Measurements from ENCODE around the gene HS6ST3. TPM values are rescaled to one million over a fixed set of nuclear protein-coding genes. Genes with fewer than 3 reads are reported as not detected.

Gene HS6ST3
- total and polyA plus RNA-seq, 2 donors (not counting 3 experiments of a cell fraction or from before 2014, with no cell fraction given): 0.03 to 0.15 TPM

DNA sequence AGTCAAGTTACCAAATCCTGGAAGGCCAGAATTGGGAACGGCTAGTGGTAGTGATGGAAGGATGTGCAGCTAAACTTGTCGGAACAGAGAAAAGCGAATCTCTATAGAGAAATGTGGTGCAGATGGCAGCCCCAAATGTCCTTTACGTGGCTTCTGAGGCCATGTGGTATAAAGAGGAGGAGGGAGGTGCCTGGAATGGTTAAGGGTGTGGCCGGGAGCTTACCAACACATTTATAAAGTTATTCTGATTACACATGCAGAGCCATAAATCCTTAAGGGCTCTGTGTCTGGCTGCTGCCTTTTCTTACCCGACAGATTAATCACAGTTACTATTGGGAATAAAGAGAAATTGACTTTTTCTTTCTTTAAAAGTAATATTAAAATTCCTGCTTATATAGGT is 714.3 kb downstream of the HS6ST3 start:
- dilution Hi-C loops (cut with MboI; ENCODE audit: extremely low pct_ligation_motif_present, low sequenced_read_pairs) (no loop called here), intact Hi-C loops (cut with micrococcal nuclease) (no loop called here)
- Histone ChIP-seq H3K4me3 (replicated peaks in 1 of 3; ENCODE audit: insufficient read depth in 1 of 3, low read depth in 1 of 3, low read length in 3 of 3) (no peak overlapping the region), H3K9me3 (replicated peaks; ENCODE audit: control insufficient read depth, insufficient read depth, low read length) (no peaks in the 10 kb centered on the region), H3K27ac (ENCODE audit: insufficient read depth, low read depth, low read length) (no peak overlapping the region), H3K9ac (replicated peaks; ENCODE audit: extremely low read depth, insufficient read depth, low read length) (no peak overlapping the region), H3K36me3 (ENCODE audit: control insufficient read depth in 2 of 2, extremely low read depth in 1 of 2, insufficient read depth in 2 of 2, low read length in 2 of 2) (no peaks in the 10 kb centered on the region), H3K9me1 (replicated peaks; ENCODE audit: control insufficient read depth, extremely low read depth, insufficient read depth, low read length) (no peaks in the 10 kb centered on the region), H3K27me3 (ENCODE audit: control insufficient read depth in 2 of 2, insufficient read depth in 2 of 2, low read length in 2 of 2) (no peaks in the 10 kb centered on the region), H3K4me1 (ENCODE audit: control insufficient read depth, extremely low read depth, insufficient read depth, low read length) (no peaks in the 10 kb centered on the region), H2AFZ (ENCODE audit: low read depth, low read length) (no peak overlapping the region), H3K4me2 (ENCODE audit: insufficient read depth, low read length) (no peak overlapping the region), H3K79me2 (ENCODE audit: control insufficient read depth, insufficient read depth, low read length) (no peaks in the 10 kb centered on the region), H4K20me1 (replicated peaks; ENCODE audit: control insufficient read depth, extremely low read depth, insufficient read depth, low read length) (no peaks in the 10 kb centered on the region)
- no peak for DNase-seq (ENCODE audit: low read depth, low spot score)
- ChIA-PET POLR2A (no interaction called here), CTCF (interaction anchor here (0.6 to 1.1 kb wide), 2 partner anchors 14 to 340 kb away, joined by 3 read pairs; no protein-coding TSS in a partner anchor)
- BruUV-seq (replicated peaks): no TSS peak
- TF ChIP-seq, protein P1, sequence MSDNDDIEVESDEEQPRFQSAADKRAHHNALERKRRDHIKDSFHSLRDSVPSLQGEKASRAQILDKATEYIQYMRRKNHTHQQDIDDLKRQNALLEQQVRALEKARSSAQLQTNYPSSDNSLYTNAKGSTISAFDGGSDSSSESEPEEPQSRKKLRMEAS (IDR thresholded peaks at IDR 0.05; ENCODE audit: insufficient read depth, insufficient read length): no peak
- no peak for TF ChIP-seq MYC (IDR thresholded peaks at IDR 0.05; ENCODE audit: low read depth, low read length)
- no peak for FAIRE-seq

DNA sequence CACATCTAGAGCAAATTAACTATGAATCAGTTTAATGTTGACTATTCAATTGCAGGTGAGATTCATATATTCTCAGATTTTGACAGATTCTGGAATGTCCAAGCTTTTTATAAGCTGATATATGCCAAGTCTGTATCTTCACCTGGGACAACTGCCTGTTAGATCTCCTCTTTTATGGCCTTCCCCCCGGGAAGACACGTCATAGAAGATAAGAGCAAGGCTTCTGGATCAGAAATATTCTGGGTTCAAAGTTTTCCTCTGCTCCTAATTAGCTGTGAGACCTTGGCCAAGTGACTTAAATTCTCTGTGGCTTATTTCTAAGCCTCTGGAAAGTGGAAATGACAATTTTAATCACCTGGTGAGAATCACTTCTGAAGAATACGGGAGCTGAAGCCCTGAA is 716.8 kb downstream of the HS6ST3 start:
- Histone ChIP-seq H3K4me3 (replicated peaks in 1 of 3; ENCODE audit: insufficient read depth in 1 of 3, low read depth in 1 of 3, low read length in 3 of 3) (no peak overlapping the region), H3K9ac (replicated peaks; ENCODE audit: extremely low read depth, insufficient read depth, low read length) (no peak overlapping the region), H3K9me1 (replicated peaks; ENCODE audit: control insufficient read depth, extremely low read depth, insufficient read depth, low read length) (no peaks in the 10 kb centered on the region), H3K9me3 (replicated peaks; ENCODE audit: control insufficient read depth, insufficient read depth, low read length) (no peaks in the 10 kb centered on the region), H4K20me1 (replicated peaks; ENCODE audit: control insufficient read depth, extremely low read depth, insufficient read depth, low read length) (no peaks in the 10 kb centered on the region), H3K79me2 (ENCODE audit: control insufficient read depth, insufficient read depth, low read length) (no peaks in the 10 kb centered on the region), H3K27ac (ENCODE audit: insufficient read depth, low read depth, low read length) (no peak overlapping the region), H3K4me1 (ENCODE audit: control insufficient read depth, extremely low read depth, insufficient read depth, low read length) (no peaks in the 10 kb centered on the region), H2AFZ (ENCODE audit: low read depth, low read length) (no peak overlapping the region), H3K36me3 (ENCODE audit: control insufficient read depth in 2 of 2, extremely low read depth in 1 of 2, insufficient read depth in 2 of 2, low read length in 2 of 2) (no peaks in the 10 kb centered on the region), H3K27me3 (ENCODE audit: control insufficient read depth in 2 of 2, insufficient read depth in 2 of 2, low read length in 2 of 2) (no peaks in the 10 kb centered on the region), H3K4me2 (ENCODE audit: insufficient read depth, low read length) (no peak overlapping the region)
- ChIA-PET POLR2A (no interaction called here), CTCF (no interaction called here)
- no peak for DNase-seq (ENCODE audit: low read depth, low spot score)
- TF ChIP-seq EZH2 (IDR thresholded peaks at IDR 0.05; ENCODE audit: borderline replicate concordance, low read depth, low read length, severe bottlenecking) (no peak), MYC (IDR thresholded peaks at IDR 0.05; ENCODE audit: low read depth, low read length) (no peak), POLR2A (IDR thresholded peaks at IDR 0.05; ENCODE audit: low read depth, low read length) (no peak), JUN (IDR thresholded peaks at IDR 0.05; ENCODE audit: borderline replicate concordance, insufficient read depth, insufficient read length, low read depth) (no peak), POLR2AphosphoS5 (IDR thresholded peaks at IDR 0.05; ENCODE audit: insufficient read depth, low read depth, low read length) (no peak), GATA2 (IDR thresholded peaks at IDR 0.05; ENCODE audit: insufficient read depth, insufficient read length, low read depth, low read length) (no peak), FOS (IDR thresholded peaks at IDR 0.05; ENCODE audit: borderline replicate concordance, insufficient read depth, low read length) (no peak)
- TF ChIP-seq, protein P2, sequence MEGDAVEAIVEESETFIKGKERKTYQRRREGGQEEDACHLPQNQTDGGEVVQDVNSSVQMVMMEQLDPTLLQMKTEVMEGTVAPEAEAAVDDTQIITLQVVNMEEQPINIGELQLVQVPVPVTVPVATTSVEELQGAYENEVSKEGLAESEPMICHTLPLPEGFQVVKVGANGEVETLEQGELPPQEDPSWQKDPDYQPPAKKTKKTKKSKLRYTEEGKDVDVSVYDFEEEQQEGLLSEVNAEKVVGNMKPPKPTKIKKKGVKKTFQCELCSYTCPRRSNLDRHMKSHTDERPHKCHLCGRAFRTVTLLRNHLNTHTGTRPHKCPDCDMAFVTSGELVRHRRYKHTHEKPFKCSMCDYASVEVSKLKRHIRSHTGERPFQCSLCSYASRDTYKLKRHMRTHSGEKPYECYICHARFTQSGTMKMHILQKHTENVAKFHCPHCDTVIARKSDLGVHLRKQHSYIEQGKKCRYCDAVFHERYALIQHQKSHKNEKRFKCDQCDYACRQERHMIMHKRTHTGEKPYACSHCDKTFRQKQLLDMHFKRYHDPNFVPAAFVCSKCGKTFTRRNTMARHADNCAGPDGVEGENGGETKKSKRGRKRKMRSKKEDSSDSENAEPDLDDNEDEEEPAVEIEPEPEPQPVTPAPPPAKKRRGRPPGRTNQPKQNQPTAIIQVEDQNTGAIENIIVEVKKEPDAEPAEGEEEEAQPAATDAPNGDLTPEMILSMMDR (IDR thresholded peaks at IDR 0.05; ENCODE audit: extremely low read depth in 1 of 2, insufficient read depth in 1 of 2, low read depth in 1 of 2, low read length in 2 of 2): no peak
- TF ChIP-seq, protein P1 (IDR thresholded peaks at IDR 0.05; ENCODE audit: insufficient read depth, insufficient read length): no peak
- intact Hi-C loops (cut with micrococcal nuclease) (no loop called here), dilution Hi-C loops (cut with MboI; ENCODE audit: extremely low pct_ligation_motif_present, low sequenced_read_pairs) (no loop called here)
- BruUV-seq (replicated peaks): no TSS peak
- no peak for FAIRE-seq

Data from endothelial cell of umbilical vein (primary cell).